GM23338 (cell line): ENCODE results near the gene WBP2. TPM values are rescaled to one million over a fixed set of nuclear protein-coding genes. Genes with fewer than 3 reads are reported as not detected.

ENCODE experiments used
- ATAC-seq: fragments of 200-7000 bp; cut with Tn5 transposase; 3 replicates; pipeline ENCODE4 v1.9.1; 2020
- DNase-seq: peaks from one replicate; pipeline ENCODE4 v3.0.0-alpha.2; 2015; ENCODE audit warnings: low spot score
- H2AFZ ChIP-seq: fragments of 200-600 bp; sonication (generic); 2 replicates; pipeline ENCODE4 v1.8.0; 2016; ENCODE audit warnings: antibody characterized with exemption, mild to moderate bottlenecking, moderate library complexity
- H3F3A ChIP-seq: fragments of 200-600 bp; sonication (generic); replicated peaks from 2 replicates; pipeline ENCODE4 v1.8.0; 2017; ENCODE audit warnings: antibody characterized with exemption, mixed run types, low read depth
- H3K27ac ChIP-seq: fragments of 200-600 bp; sonication (generic); 2 replicates; pipeline ENCODE4 v1.6.1; 2016; ENCODE audit warnings: low read depth
- H3K27me3 ChIP-seq: fragments of 200-600 bp; sonication (generic); 2 replicates; pipeline ENCODE4 v1.8.0; 2016; ENCODE audit warnings: mild to moderate bottlenecking, mixed run types, moderate library complexity; ENCODE audit not compliant: insufficient read depth
- H3K36me3 ChIP-seq: fragments of 200-600 bp; sonication (generic); 2 replicates; pipeline ENCODE4 v1.8.0; 2016; ENCODE audit warnings: mild to moderate bottlenecking; ENCODE audit not compliant: insufficient read depth
- H3K4me1 ChIP-seq: fragments of 200-600 bp; sonication (generic); 2 replicates; pipeline ENCODE4 v1.8.0; 2016; ENCODE audit warnings: mild to moderate bottlenecking, moderate library complexity; ENCODE audit not compliant: insufficient read depth
- H3K4me2 ChIP-seq: fragments of 200-600 bp; sonication (generic); 2 replicates; pipeline ENCODE4 v1.7.1; 2017; ENCODE audit warnings: mixed run types
- H3K4me3 ChIP-seq: fragments of 200-600 bp; sonication (generic); 2 replicates; pipeline ENCODE4 v1.6.1; 2016; ENCODE audit warnings: mixed run types
- H3K79me2 ChIP-seq: fragments of 200-600 bp; sonication (generic); replicated peaks from 2 replicates; pipeline ENCODE4 v1.8.0; 2017; ENCODE audit warnings: mild to moderate bottlenecking; ENCODE audit not compliant: insufficient read depth
- H3K9me2 ChIP-seq: fragments of 200-600 bp; sonication (generic); 2 replicates; pipeline ENCODE4 v1.8.0; 2017; ENCODE audit not compliant: insufficient read depth
- H4K20me1 ChIP-seq: fragments of 200-600 bp; sonication (generic); replicated peaks from 2 replicates; pipeline ENCODE4 v1.8.0; 2017; ENCODE audit warnings: mild to moderate bottlenecking; ENCODE audit not compliant: insufficient read depth
- H3K27ac Mint-ChIP-seq: 2 replicates; pipeline ENCODE4 v1.8.0; 2020; ENCODE audit warnings: inconsistent platforms, mild to moderate bottlenecking, moderate library complexity, mixed read lengths
- H3K27me3 Mint-ChIP-seq: 3 replicates; pipeline ENCODE4 v1.8.0; 2022; ENCODE audit warnings: low read depth, mild to moderate bottlenecking, moderate library complexity, mixed read lengths, inconsistent platforms; ENCODE audit not compliant: insufficient read depth, poor library complexity
- H3K36me3 Mint-ChIP-seq: 3 replicates; pipeline ENCODE4 v1.8.0; 2021; ENCODE audit warnings: low read depth, mild to moderate bottlenecking, inconsistent platforms, moderate library complexity, mixed read lengths
- H3K4me1 Mint-ChIP-seq: 3 replicates; pipeline ENCODE4 v1.8.0; 2020; ENCODE audit warnings: mild to moderate bottlenecking, inconsistent platforms, mixed read lengths
- H3K4me3 Mint-ChIP-seq: 3 replicates; pipeline ENCODE4 v1.8.0; 2021; ENCODE audit warnings: moderate library complexity, mild to moderate bottlenecking, inconsistent platforms, mixed read lengths
- H3K9me3 Mint-ChIP-seq: 3 replicates; pipeline ENCODE4 v1.8.0; 2020; ENCODE audit warnings: moderate library complexity, mild to moderate bottlenecking, inconsistent platforms, mixed read lengths
- CREB1 ChIP-seq: fragments of 250-450 bp; sonication (Bioruptor Pico); IDR thresholded peaks from 2 replicates; pipeline ENCODE4 v1.5.0; 2020; ENCODE audit warnings: low read depth, mild to moderate bottlenecking, moderate library complexity
- CTCF ChIP-seq, 2 experiments: fragments of 200-600 bp in 1 of 2; sonication (generic) in 1 of 2; conservative IDR thresholded peaks; 2 replicates each; pipeline versions ENCODE4 v1.5.1 to v1.6.1; 2016 to 2017; ENCODE audit warnings: antibody characterized with exemption in 2 of 2, low read depth in 2 of 2, mild to moderate bottlenecking in 2 of 2, moderate library complexity in 1 of 2
- ETS1 ChIP-seq: IDR thresholded peaks from 2 replicates; pipeline ENCODE4 v1.6.1; 2016; ENCODE audit warnings: antibody characterized with exemption
- EZH2 ChIP-seq: fragments of 200-600 bp; sonication (generic); IDR thresholded peaks from one replicate; pipeline ENCODE4 v1.8.0; 2017; ENCODE audit warnings: antibody characterized with exemption, mild to moderate bottlenecking, low read depth; ENCODE audit not compliant: unreplicated experiment
- EZH2phosphoT487 ChIP-seq: fragments of 200-600 bp; sonication (generic); IDR thresholded peaks from one replicate; pipeline ENCODE4 v1.8.1; 2018; ENCODE audit warnings: antibody characterized with exemption; ENCODE audit not compliant: unreplicated experiment
- JUNB ChIP-seq: IDR thresholded peaks from one replicate; pipeline ENCODE4 v1.6.1; 2016; ENCODE audit warnings: antibody characterized with exemption; ENCODE audit not compliant: unreplicated experiment
- NANOG ChIP-seq: IDR thresholded peaks from 2 replicates; pipeline ENCODE4 v1.6.1; 2016; ENCODE audit warnings: antibody characterized with exemption, borderline replicate concordance
- POLR2AphosphoS5 ChIP-seq: IDR thresholded peaks from 2 replicates; pipeline ENCODE4 v1.6.1; 2016; ENCODE audit warnings: antibody characterized with exemption, low read depth
- REST ChIP-seq: IDR thresholded peaks from one replicate; pipeline ENCODE4 v1.6.1; 2018; ENCODE audit warnings: antibody characterized with exemption; ENCODE audit not compliant: unreplicated experiment
- STAT1 ChIP-seq: IDR thresholded peaks from one replicate; pipeline ENCODE4 v1.6.1; 2016; ENCODE audit warnings: antibody characterized with exemption; ENCODE audit not compliant: unreplicated experiment
- ZNF114 ChIP-seq: fragments of 250-450 bp; sonication (Bioruptor Pico); IDR thresholded peaks from 2 replicates; pipeline ENCODE4 v1.5.0; 2020; ENCODE audit warnings: mild to moderate bottlenecking, moderate library complexity
- ZNF331 ChIP-seq: fragments of 250-450 bp; sonication (Bioruptor Pico); IDR thresholded peaks from 2 replicates; pipeline ENCODE4 v1.5.0; 2020; ENCODE audit warnings: low read depth, mild to moderate bottlenecking, moderate library complexity
- ZNF462 ChIP-seq: fragments of 250-450 bp; sonication (Bioruptor Pico); IDR thresholded peaks from 2 replicates; pipeline ENCODE4 v1.5.0; 2020; ENCODE audit warnings: mild to moderate bottlenecking, moderate library complexity
- polyA plus RNA-seq: library from polyadenylated mRNA; unstranded; fragments of >200 nt; fragmentation: Nextera tagmentation; extraction: Ambion mirVana; gene quantifications from 2 replicates; pipeline ENCODE4 v1.2.1, GENCODE V29; 2016
- total RNA-seq: library from RNA; depleted of rRNA; stranded (reverse); fragments of >200 nt; shearing (Covaris generic); gene quantifications from 2 replicates; pipeline ENCODE4 v1.2.3, GENCODE V29; 2014

WBP2 gene
- total and polyA plus RNA-seq, 2 experiments from 2014 or later: 36.2 to 63.5 TPM

DNA sequence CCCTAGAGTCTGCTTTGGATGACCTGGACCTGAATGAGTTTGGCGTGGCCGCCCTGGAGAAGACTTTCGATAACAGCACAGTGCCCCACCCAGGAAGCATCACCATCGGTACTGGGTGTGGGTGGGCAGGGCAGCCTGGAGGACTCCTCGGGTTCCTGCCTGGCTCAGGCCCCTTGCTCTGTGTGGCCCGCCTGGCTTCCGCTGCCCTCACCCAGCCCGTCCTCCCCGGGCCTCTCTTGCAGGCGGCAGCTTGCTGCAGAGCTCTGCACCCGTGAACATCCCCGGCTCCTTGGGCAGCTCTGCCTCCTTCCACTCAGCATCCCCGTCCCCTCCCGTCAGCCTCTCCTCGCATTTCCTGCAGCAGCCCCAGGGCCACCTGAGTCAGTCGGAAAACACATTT lies 35.5 kb downstream of the WBP2 start:
- Mint-ChIP-seq H3K36me3 (peaks cover 53% of the 10 kb centered on the region), H3K4me1 (no peaks in the 10 kb centered on the region)
- H3K36me3 ChIP-seq: no peaks in the 10 kb centered on the region; the same call in none of the 2 replicates

More for the DNA sequence above, 35.5 kb downstream of the WBP2 start:
- Histone ChIP-seq H3K9me2 (no peaks in the 10 kb centered on the region), H3K27ac (no peak overlapping the region), H3K79me2 (no peaks in the 10 kb centered on the region), H3K4me1 (no peaks in the 10 kb centered on the region), H3K4me2 (no peak overlapping the region), H3K4me3 (no peak overlapping the region), H2AFZ (no peak overlapping the region), H4K20me1 (no peaks in the 10 kb centered on the region; the same call in 1 of the 2 replicates), H3F3A (0 out of 2 replicates have a peak, but pooled peaks cover 4% of the 10 kb centered on the region), H3K27me3 (no peaks in the 10 kb centered on the region)
- Mint-ChIP-seq H3K27ac (no peak overlapping the region), H3K9me3 (no peaks in the 10 kb centered on the region), H3K4me3 (no peak overlapping the region), H3K27me3 (peaks cover 4% of the 10 kb centered on the region)
- no peak for ATAC-seq
- no peak for DNase-seq
- TF ChIP-seq EZH2 (no peak), REST (no peak), POLR2AphosphoS5 (no peak), EZH2phosphoT487 (no peak), CREB1 (CRISPR knock-in tag) (no peak), ZNF114 (no peak), CTCF (conservative IDR thresholded peaks at IDR 0.05; ENCODE audit: low read depth in 2 of 2) (no peak), JUNB (no peak), STAT1 (no peak), NANOG (no peak), ZNF462 (no peak), ETS1 (no peak), ZNF331 (CRISPR knock-in tag) (no peak)
